Stomach (tissue), 4 donors: ENCODE measurements around the gene CDH15.

Source experiments
- CTCF ChIP-seq, 7 experiments: fragments of 450-650 bp in 4 of 7; fragments of 200-600 bp in 3 of 7; sonication (generic) in 3 of 7; IDR thresholded peaks; one replicate each; pipeline ENCODE4 v1.5.1; 2016 to 2019; ENCODE audit warnings: antibody characterized with exemption in 7 of 7, control low read depth in 2 of 7, mild to moderate bottlenecking in 1 of 7
- POLR2AphosphoS5 ChIP-seq, 3 donors: sonication (generic); formaldehyde crosslinking; IDR thresholded peaks; one replicate each; pipeline ENCODE4 v1.6.1; 2016; ENCODE audit warnings: antibody characterized with exemption in 3 of 3

GRCh38 chr16:89244754-89245153 is 73.2 kb downstream of the CDH15 start:
- TF ChIP-seq POLR2AphosphoS5 (IDR thresholded peaks at IDR 0.05) (no peak), CTCF (IDR thresholded peaks at IDR 0.05) (no peak)
